ENCODE measurements around the gene PTPN18.
A peak's percentile ranks its signal among the peaks of the same experiment; 100 is the strongest.

Gene PTPN18

DNA sequence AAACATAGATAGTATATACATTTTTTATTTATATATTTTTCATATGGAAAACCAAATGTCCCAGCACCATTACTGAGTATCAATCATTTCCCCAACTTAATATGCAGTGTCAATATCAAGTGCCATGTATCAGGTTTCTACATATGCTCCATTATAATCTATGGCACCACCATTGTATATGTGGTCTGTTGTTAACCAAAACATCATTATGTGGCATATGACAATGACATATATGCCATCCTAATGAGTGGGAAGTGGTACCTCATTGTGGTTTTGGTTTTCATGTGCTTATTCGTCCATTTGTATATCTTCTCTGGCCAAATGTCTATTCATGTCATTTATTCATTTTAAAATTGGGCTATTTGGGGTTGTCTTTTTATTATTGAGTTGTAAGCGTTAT is 9.2 kb downstream of the PTPN18 start:
- DNase-seq (ENCODE audit: low read depth): no peak

GRCh38 chr2:130365963-130366362 is 10.1 kb downstream of the PTPN18 start:
- DNase-seq (ENCODE audit: low read depth): no peak

GRCh38 chr2:130366720-130367119 is 10.9 kb downstream of the PTPN18 start:
- no peak for DNase-seq (ENCODE audit: low read depth)

GRCh38 chr2:130368786-130369185 is 12.9 kb downstream of the PTPN18 start:
- no peak for DNase-seq (ENCODE audit: low read depth)

GRCh38 chr2:130369311-130369964 is 13.6 kb downstream of the PTPN18 start:
- no peak for DNase-seq (ENCODE audit: low read depth)

GRCh38 chr2:130369965-130370341 is 14.1 kb downstream of the PTPN18 start:
- DNase-seq (ENCODE audit: low read depth): no peak

GRCh38 chr2:130370490-130370889 is 14.6 kb downstream of the PTPN18 start:
- no peak for DNase-seq (ENCODE audit: low read depth)

GRCh38 chr2:130371723-130372054 is 15.8 kb downstream of the PTPN18 start:
- no peak for DNase-seq (ENCODE audit: low read depth)

DNA sequence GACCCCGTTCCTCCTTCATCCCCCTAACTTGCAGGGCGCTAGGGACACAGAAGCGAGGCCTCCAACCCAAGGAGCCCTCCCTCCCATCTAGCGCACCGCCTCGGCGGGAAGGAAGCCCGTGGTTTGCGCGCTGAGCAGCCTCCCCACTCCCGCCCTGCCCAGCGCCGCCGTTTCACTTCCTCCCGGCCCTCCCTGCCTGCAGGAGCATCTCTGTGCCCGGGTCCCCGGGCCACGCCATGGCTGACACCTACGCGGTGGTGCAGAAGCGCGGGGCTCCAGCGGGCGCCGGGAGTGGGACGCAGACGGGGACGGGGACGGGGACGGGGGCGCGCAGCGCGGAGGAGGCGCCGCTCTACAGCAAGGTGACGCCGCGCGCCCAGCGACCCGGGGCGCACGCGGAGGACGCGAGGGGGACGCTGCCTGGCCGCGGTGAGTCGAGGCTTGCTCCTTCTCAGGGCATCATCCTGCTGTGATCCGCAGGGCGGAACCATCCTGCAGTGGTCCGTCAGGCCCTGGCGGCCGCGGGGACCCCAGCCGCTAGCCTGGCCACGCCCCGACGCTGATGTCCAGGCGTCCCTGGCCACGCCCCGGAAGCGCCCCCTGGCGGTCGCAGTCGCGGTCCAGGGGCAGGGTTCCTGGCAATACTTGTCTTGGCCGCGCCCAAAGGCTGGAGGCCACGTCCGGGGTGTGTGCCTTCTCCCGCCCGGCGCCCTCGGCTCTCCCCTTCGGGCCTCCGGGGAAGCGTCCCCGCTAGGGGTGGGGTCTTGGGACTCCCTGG is 16.4 kb downstream of the PTPN18 start:
- peak; percentile 89 for DNase-seq (ENCODE audit: low read depth)

DNA sequence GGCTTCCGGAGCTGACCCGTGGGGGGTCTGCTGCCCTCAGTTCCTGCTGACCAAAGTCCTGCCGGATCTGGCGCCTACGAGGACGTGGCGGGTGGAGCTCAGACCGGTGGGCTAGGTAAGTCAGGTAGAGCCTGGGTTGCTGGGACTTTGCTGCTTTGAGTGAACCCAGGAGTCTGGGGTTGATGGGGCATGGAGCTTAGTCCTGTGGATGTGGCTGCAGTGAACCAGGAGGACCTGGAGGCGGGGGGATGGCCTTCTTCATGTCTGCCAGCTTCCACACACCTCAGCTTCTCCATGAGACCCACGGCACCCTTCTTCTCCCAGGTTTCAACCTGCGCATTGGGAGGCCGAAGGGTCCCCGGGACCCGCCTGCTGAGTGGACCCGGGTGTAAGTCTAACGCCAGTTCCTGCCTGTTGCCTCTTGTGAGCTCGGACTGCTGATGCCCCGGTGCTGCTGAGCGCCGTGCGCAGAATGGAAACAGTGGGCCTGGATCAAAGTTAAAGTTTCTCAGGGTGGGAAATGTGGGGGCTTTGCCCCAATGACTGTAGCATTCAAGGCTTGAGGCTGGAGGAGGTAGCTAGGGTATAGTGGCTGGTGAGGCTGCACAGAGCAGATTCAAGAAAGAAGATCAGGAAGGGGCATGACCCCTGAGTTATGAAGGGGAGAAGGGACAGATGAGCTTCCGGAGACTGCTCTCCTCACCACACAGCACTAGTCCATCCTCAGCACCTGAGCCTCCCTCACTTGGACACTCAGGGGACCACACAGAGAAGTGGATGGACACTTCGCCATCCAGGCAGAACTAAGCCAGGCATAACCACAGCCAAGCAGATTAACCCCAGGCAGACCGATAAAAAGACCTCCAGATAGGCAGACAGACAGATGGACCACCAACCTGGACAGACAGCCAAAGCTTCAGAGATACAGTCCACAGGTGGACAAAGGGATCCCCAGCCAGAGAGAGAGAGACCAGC is 17.3 kb downstream of the PTPN18 start:
- DNase-seq (ENCODE audit: low read depth): no peak

DNA sequence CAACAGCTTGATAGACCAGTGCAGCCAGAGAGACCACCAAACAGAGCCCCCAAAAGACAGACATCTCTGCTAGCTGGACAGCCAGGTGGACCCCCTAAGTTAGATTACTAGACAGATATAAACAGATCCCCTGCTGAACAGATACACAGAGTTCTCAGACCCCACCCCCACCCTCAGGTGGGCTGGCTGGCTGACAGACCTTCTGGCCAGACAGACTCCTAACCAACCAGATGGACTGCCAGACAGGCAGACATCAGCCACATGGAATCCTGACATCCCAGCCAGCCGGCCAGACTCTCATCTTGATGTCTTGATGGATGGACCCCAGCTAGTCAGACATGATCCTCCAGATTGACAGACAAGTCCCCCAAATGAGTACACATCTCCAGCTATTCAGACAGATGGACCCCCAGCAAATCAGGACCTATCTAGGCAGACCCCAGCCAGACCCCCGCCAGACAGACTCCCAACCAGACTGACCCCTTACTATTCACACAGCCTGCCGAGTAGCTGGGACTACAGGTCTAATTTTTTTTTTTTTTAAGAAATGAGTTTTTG is 18.0 kb downstream of the PTPN18 start:
- DNase-seq (ENCODE audit: low read depth): no peak

DNA sequence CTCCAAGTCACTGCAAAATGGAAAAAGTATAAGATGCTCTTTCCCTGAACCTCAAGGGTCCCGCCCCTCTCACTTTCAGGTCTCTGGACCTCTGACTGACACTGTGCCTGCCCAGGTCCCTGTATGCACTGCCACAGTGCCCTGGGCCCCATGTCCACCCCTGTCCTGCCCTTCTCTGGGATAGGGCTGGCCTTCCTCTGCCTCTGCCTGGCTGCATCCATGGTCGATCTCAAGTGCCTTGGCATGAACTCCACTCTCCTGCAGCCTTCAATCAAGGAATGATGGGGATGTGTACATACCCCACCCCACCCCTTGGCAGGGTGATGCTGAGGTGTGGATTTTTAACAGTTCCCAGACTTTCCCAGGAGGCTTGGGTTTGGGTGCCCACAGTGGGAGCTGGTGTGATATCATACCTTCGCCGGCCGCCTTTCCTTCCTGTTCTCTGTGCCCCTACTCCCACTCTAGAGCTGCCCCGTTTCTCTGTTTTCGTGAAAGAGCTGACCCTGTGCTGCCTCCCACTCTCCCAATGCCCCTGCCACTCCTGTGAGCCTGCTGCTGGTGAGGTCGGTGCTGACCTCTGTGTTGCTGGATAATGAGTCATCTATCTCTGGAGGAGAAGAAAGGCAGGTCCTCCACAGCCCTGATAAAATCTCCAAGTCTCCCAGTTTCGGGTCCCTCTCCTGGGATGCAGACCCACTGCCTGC is 18.9 kb downstream of the PTPN18 start:
- DNase-seq (ENCODE audit: low read depth): peak; percentile 63

DNA sequence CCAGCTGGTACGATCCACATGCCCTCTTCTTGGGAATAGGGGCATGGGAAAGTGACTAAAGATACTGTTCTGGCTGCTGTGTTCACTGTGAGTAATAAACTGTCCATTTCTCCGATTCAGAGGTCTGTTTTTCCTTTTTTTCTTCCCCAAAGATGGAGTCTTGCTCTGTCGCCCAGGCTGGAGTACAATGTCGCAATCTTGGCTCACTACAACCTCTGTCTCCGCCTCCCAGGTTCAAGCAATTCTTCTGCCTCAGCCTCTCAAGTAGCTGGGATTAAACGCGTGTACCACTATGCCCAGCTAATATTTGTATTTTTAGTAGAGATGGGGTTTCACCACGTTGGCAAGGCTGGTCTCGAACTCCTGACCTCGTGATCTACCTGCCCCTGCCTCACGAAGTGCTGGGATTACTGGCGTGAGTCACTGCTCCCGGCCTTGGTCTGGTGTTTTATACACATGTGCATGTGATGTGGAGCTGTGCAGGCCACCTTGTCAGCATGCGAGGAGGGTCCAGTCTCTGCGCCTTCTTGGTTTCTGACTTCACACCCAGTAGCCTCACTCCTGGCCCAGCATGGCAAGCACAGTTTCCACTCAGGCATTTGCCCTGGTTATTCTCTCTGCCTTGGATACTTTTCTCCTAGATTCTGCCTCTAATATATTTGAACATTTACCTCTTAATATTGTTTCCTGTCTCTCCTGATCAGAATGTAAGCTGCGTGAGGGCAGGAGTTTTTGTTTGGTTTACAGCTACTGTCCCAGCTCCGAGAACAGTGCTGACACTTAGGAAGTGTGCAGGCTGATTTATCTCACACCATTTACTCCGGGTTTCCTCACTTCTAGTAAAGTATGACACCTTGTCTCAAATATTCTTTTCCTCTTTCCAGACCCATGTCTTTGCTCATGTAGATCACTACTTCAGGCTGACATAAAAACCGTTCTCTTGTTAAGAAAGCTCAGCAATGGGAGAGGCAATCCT is 19.7 kb downstream of the PTPN18 start:
- no peak for DNase-seq (ENCODE audit: low read depth)

DNA sequence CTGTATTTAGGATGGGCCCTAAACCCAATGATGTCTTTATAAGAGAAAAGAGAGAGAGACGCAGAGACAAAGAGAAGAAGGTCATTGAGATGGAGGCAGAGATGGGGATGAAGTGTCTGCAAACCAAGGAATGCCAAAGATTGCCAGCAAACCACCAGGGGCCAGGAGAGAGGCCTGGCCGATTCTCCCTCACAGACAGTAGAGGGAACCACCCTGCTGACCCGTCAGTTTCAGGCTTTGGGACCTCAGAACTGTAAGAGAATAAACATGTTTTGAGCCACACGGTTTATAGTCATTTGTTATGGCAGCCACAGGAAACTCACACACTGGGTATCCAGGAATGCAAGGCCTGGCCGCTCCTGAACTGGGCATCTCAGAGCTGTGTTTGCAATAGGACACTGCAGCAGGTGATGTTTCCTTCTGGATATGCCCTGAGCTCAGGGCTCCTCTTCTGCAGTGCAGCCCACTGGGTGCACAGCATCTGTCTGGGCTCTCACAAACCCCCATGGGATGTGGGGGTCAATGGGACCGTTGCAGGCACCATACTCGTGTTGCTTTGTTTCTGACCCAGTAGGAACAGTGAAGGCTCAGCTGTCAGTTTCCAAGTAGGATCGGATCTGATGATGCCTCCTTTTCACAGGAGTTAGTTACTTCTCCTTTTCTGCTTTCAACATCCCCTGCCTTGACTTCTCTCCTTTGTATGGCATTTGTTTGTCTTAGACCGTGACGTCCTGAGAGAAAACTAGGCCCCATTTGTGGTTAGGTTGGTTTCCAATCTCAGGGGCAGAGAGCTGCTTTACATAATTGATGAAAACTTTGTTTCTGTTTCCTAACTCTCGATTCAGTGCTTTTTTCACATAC is 20.8 kb downstream of the PTPN18 start:
- no peak for DNase-seq (ENCODE audit: low read depth)

GRCh38 chr2:130377491-130377890 is 21.6 kb downstream of the PTPN18 start:
- DNase-seq (ENCODE audit: low read depth): no peak

DNA sequence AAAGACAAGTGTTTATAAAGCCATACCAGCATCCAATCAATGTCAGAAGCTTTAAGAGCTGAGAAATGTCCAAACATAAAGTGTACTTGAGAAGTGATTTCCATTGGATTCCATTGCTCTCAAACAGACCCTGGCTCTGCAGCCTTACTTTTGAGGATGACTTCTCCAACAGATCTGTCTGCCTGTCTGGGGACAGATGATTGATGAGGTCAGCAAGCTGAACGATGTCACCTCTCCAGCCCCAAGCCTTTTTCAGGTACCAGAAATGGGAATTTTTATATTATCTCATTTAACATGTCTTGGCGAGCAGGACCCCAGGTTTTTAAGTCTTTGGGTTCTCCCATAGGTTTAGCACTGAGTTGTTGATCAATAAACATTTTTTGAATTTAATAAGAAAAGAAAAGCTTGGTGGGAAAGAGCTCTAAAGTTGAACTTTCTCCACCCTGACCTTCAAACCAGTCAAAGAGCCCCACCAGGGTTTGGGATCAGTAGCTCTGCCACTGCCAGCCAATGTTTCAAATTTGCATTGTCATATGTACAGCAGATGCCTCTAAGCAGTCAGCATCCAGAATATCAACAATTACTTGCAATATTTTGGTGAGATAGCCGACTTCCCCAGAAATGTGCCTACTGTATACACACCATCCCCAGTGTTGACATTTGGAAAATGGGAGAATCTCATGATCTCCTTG is 22.5 kb downstream of the PTPN18 start:
- DNase-seq (ENCODE audit: low read depth): no peak

DNA sequence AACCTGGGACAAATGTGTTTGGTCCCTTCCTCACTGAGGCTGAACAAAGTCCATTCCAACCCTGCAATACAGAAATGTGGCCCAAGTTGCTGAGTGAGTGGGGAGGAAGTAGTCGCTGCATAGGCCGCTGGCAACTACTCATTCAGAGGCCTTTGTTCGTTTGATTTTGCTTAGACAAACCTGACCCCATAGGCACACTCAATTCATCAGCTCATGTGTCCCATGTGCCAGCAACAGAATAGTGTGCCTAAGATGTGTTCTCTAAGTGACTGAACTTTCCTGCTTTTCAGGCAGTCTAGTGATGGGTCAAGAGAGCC is 23.0 kb downstream of the PTPN18 start:
- DNase-seq (ENCODE audit: low read depth): no peak

DNA sequence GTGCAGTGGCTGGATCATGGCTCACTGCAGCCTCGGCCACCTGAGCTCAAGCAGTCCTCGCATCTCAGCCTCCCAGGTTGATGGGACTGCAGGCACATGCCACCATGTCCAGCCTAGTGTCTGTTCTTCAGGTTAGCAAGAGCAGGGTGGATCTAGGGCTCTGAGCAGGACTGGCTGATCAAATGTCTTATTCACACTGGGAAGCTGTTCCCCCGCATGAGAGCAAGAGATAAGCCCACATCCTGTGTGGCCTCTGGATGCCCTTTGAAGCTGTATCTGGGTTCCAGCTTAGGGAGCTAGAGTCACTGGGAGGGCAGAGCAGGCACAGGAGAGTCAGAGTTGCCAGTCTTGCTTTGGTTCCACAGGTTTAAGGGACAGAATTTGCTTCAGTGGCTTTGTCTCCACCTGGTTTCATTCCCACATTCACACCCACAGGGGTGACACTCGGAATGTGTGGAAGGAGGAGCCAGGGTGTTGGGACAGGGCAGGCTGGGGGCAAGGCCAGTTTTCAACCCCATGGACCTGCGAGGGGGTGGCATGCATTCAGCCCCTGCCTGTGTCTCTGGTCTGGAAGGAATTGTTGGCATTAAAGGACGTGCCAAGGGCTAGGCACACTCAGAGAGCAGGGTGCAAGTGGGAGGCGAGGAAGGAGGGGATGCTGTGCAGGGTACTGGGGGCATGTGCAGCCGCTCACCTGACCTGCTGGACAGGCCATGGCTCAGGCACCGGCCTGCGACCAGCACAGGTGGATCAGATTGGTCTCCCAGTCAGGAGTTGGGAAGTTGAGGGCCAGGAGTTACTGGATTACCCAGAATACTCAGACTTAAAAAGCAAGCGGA is 24.5 kb downstream of the PTPN18 start:
- no peak for DNase-seq (ENCODE audit: low read depth)

Measured in ELR (cell line).